PC-3 (cell line): Measurements from ENCODE around the gene SRCAP. TPM values are rescaled to one million over a fixed set of nuclear protein-coding genes. Genes with fewer than 3 reads are reported as not detected.
A peak's percentile ranks its signal among the peaks of the same experiment; 100 is the strongest.

Source experiments
- ATAC-seq: fragments of 200-7000 bp; cut with Tn5 transposase; 2 replicates; pipeline ENCODE4 v1.9.1; 2020; ENCODE audit warnings: mild to moderate bottlenecking, moderate library complexity
- BruUV-seq: library from RNA; stranded (reverse); fragments of 400-500 nt; replicated peaks from 2 replicates; lab custom pipeline; 2021; lab: Mats Ljungman, UMichigan
- CTCF ChIA-PET: fragments of 300-600 bp; sonication (Branson Sonifier 250); formaldehyde crosslinking; loops from one replicate; lab custom pipeline; 2022; ENCODE audit warnings: antibody characterized with exemption; lab: Charles Lee
- POLR2A ChIA-PET: fragments of 300-600 bp; sonication (Branson Sonifier 250); formaldehyde crosslinking; loops from one replicate; lab custom pipeline; 2022; ENCODE audit warnings: antibody characterized with exemption; ENCODE audit not compliant: unreplicated experiment; lab: Charles Lee
- DNase-seq: peaks from one replicate; pipeline ENCODE4 v3.0.0-alpha.2; 2015
- H2AFZ ChIP-seq: fragments of 300-600 bp; sonication (generic); 2 replicates; pipeline ENCODE4 v1.6.0; 2016; ENCODE audit warnings: antibody characterized with exemption, low read length
- H3F3A ChIP-seq: fragments of 300-600 bp; sonication (generic); one replicate; pipeline ENCODE4 v1.6.0; 2017; ENCODE audit warnings: antibody characterized with exemption, low read length, control low read depth, mild to moderate bottlenecking; ENCODE audit not compliant: unreplicated experiment
- H3K27ac ChIP-seq: fragments of 300-600 bp; sonication (generic); 2 replicates; pipeline ENCODE4 v1.5.1; 2016; ENCODE audit warnings: mild to moderate bottlenecking, low read length
- H3K27me3 ChIP-seq: fragments of 300-600 bp; sonication (generic); 2 replicates; pipeline ENCODE4 v1.6.1; 2016; ENCODE audit warnings: low read length, mixed read lengths
- H3K36me3 ChIP-seq: fragments of 300-600 bp; sonication (generic); 2 replicates; pipeline ENCODE4 v1.6.1; 2016; ENCODE audit warnings: low read depth, mixed run types, low read length, mixed read lengths
- H3K4me1 ChIP-seq: fragments of 300-600 bp; sonication (generic); 2 replicates; pipeline ENCODE4 v1.5.1; 2016; ENCODE audit warnings: low read length; ENCODE audit not compliant: insufficient read depth
- H3K4me2 ChIP-seq: fragments of 300-600 bp; sonication (generic); 2 replicates; pipeline ENCODE4 v1.6.0; 2016; ENCODE audit warnings: low read length
- H3K4me3 ChIP-seq: fragments of 300-600 bp; sonication (generic); 2 replicates; pipeline ENCODE4 v1.5.1; 2016; ENCODE audit warnings: mild to moderate bottlenecking, low read length, mixed read lengths
- H3K79me2 ChIP-seq: fragments of 300-600 bp; sonication (generic); 2 replicates; pipeline ENCODE4 v1.6.1; 2017; ENCODE audit warnings: low read length, mixed read lengths
- H3K9ac ChIP-seq: fragments of 300-600 bp; sonication (generic); 2 replicates; pipeline ENCODE4 v1.6.0; 2016; ENCODE audit warnings: mild to moderate bottlenecking, low read length
- H3K9me2 ChIP-seq: fragments of 300-600 bp; sonication (generic); replicated peaks from 2 replicates; pipeline ENCODE4 v1.6.1; 2016; ENCODE audit warnings: mixed run types, low read length, mixed read lengths
- H3K9me3 ChIP-seq: fragments of 300-600 bp; sonication (generic); 2 replicates; pipeline ENCODE4 v1.6.1; 2016; ENCODE audit warnings: low read length, mixed read lengths
- H4K20me1 ChIP-seq: fragments of 300-600 bp; sonication (generic); 2 replicates; pipeline ENCODE4 v1.6.1; 2016; ENCODE audit warnings: low read length, mixed read lengths
- EZH2 ChIP-seq: fragments of 300-600 bp; sonication (generic); IDR thresholded peaks from one replicate; pipeline ENCODE4 v1.6.1; 2017; ENCODE audit warnings: antibody characterized with exemption, mild to moderate bottlenecking, low read length; ENCODE audit not compliant: unreplicated experiment
- EZH2phosphoT487 ChIP-seq: fragments of 300-600 bp; sonication (generic); IDR thresholded peaks from 2 replicates; pipeline ENCODE4 v1.6.1; 2018; ENCODE audit warnings: mild to moderate bottlenecking, antibody characterized with exemption, low read length, borderline replicate concordance
- intact Hi-C: fragments of 100-400 bp; cut with micrococcal nuclease; formaldehyde crosslinking; loops from 2 replicates; pipeline ENCODE4 v1.9.0; 2023
- total RNA-seq: library from RNA; depleted of rRNA; stranded (reverse); fragments of >200 nt; gene quantifications from 2 replicates; pipeline ENCODE4 v1.2.3, GENCODE V29; 2014
- TF ChIP-seq, protein P1 (sequence below): fragments of 300-600 bp; sonication (generic); conservative IDR thresholded peaks from 2 replicates; pipeline ENCODE4 v1.5.1; 2017; ENCODE audit warnings: antibody characterized with exemption, low read depth, mild to moderate bottlenecking, low read length

Gene SRCAP
- total RNA-seq, 1 experiment from 2014 or later = 19.0 TPM

- Histone ChIP-seq H2AFZ (peak overlapping the region; percentile 50; the same call in 1 of the 2 replicates), H3K79me2 (peaks cover 21% of the 10 kb centered on the region), H3K27me3 (no peaks in the 10 kb centered on the region), H3K9ac (peak overlapping the region; percentile 81), H3K36me3 (no peaks in the 10 kb centered on the region), H3K9me3 (no peaks in the 10 kb centered on the region), H4K20me1 (no peaks in the 10 kb centered on the region), H3K9me2 (no peaks in the 10 kb centered on the region), H3K27ac (no peak overlapping the region), H3F3A (no peaks in the 10 kb centered on the region), H3K4me3 (peak overlapping the region; percentile 88), H3K4me1 (peaks cover 4% of the 10 kb centered on the region; the same call in 1 of the 2 replicates), H3K4me2 (peak overlapping the region; percentile 92)
- intact Hi-C loops = no loop called here
- CTCF ChIA-PET = interaction anchor here (1.2 kb wide), 1 partner anchor 19 kb away, joined by 4 read pairs; no protein-coding TSS in a partner anchor
- POLR2A ChIA-PET = no interaction called here
- DNase-seq (peak; percentile 28), ATAC-seq (peak; percentile 70)
- no peak for TF ChIP-seq EZH2phosphoT487
- TF ChIP-seq EZH2 = no peak
- TF ChIP-seq, protein P1, sequence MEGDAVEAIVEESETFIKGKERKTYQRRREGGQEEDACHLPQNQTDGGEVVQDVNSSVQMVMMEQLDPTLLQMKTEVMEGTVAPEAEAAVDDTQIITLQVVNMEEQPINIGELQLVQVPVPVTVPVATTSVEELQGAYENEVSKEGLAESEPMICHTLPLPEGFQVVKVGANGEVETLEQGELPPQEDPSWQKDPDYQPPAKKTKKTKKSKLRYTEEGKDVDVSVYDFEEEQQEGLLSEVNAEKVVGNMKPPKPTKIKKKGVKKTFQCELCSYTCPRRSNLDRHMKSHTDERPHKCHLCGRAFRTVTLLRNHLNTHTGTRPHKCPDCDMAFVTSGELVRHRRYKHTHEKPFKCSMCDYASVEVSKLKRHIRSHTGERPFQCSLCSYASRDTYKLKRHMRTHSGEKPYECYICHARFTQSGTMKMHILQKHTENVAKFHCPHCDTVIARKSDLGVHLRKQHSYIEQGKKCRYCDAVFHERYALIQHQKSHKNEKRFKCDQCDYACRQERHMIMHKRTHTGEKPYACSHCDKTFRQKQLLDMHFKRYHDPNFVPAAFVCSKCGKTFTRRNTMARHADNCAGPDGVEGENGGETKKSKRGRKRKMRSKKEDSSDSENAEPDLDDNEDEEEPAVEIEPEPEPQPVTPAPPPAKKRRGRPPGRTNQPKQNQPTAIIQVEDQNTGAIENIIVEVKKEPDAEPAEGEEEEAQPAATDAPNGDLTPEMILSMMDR = no peak
- BruUV-seq = no TSS peak
Measured at GRCh38 chr16:30786115-30786935, 87.4 kb downstream of the SRCAP start.

DNA sequence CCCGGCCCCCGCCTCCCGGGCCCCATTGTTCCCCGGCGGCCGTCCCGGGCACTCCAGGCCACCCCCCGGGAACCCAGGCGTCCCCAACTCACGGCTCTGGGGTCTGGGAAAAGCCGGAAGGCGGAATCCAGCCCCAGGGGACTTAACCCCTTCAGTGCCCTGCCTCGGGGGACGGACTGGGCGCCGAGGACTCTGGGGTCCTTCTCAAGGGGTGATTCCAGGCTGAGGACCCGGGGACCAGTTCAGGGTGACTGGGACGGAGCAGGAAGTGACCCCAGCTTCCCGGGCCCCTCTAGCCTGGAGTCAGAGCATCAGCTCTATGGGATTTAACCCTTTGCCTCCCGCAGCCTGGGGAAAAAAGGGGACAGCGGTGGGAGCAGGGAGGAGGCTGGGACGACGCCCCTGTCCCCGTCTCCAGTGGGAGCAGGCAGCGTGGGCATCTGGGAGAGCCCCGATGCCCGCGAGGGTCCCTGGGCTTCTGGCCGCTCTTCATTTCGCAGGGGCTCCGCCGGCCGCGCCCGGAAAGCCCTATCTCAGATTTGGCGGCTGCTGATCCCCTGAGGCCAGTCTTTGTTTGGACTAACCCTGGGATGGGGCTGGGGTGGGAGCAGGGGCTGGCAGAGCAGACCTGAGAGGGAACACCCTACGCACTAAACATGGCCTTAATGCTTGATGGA is 88.1 kb downstream of the SRCAP start, which contains the start of gene ZNF629:
TSS of gene ZNF629 (minus strand) at position 270 of the 677 bp plus-strand sequence. CDS start 2,723 bp downstream, outside the sequence.
- intact Hi-C loops = loop anchor here (1.0 kb wide), 1 partner anchor 18 kb away; no protein-coding TSS in a partner anchor
- peaks cover 4% of the 10 kb centered on the region; the same call in 1 of the 2 replicates for H3K4me1 ChIP-seq
- H3K9me3 ChIP-seq = no peaks in the 10 kb centered on the region
- peaks cover 21% of the 10 kb centered on the region for H3K79me2 ChIP-seq
- H3K9ac ChIP-seq = peak within 1 kb of the TSS; percentile 81
- H3K36me3 ChIP-seq = no peaks in the 10 kb centered on the region
- CTCF ChIA-PET = interaction anchor here (1.2 kb wide), 1 partner anchor 19 kb away, joined by 4 read pairs; no protein-coding TSS in a partner anchor
- no peaks in the 10 kb centered on the region for H3F3A ChIP-seq
- peak within 1 kb of the TSS; percentile 97 for H2AFZ ChIP-seq
- no peaks in the 10 kb centered on the region for H3K9me2 ChIP-seq
- H3K4me3 ChIP-seq = peak within 1 kb of the TSS; percentile 88
- no peaks in the 10 kb centered on the region for H3K27me3 ChIP-seq
- H3K4me2 ChIP-seq = peak within 1 kb of the TSS; percentile 92
- BruUV-seq = TSS peak; percentile 65
- ATAC-seq (peak; percentile 75), DNase-seq (peak; percentile 39)
- H3K27ac ChIP-seq = no peak within 1 kb of the TSS
- no peak for TF ChIP-seq EZH2
- TF ChIP-seq, protein P1 = no peak
- no peak for TF ChIP-seq EZH2phosphoT487
- POLR2A ChIA-PET = interaction anchor here (0.5 kb wide), 1 partner anchor 207 kb away, joined by 9 read pairs; no protein-coding TSS in a partner anchor
- H4K20me1 ChIP-seq = no peaks in the 10 kb centered on the region
